Retinal pigment epithelial cell (primary cell): ENCODE data around the gene PCNT.

Experiments used
- DNase-seq: peaks from one replicate; pipeline ENCODE4 v3.0.0-alpha.2; 2010; ENCODE audit warnings: low read depth
- H3K4me3 ChIP-seq: 2 replicates; pipeline ENCODE4 v1.5.1; 2011; ENCODE audit warnings: mild to moderate bottlenecking, low read length, control low read depth, moderate library complexity
- CTCF ChIP-seq: conservative IDR thresholded peaks from 2 replicates; pipeline ENCODE4 v1.5.1; 2011; ENCODE audit warnings: low read depth, low read length, control low read depth, inconsistent platforms

Gene PCNT

GRCh38 chr21:46356494-46357334 is 32.8 kb downstream of the PCNT start:
- no peak for DNase-seq
- TF ChIP-seq CTCF, result no peak
- H3K4me3 ChIP-seq, result no peak overlapping the region

DNA sequence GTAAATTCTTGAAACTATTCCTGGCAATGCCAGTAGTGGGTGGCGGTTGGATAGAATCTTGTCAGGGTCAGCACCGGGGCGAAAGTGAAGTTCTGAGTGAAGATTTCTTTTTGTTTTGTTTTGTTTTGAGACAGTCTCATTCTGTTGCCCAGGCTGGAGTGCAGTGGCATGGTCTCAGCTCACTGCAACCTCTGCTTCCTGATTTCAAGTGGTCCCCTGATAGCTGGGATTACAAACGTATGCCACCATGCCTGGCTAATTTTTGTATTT is 33.3 kb downstream of the PCNT start:
- no peak overlapping the region for H3K4me3 ChIP-seq
- DNase-seq, result no peak
- no peak for TF ChIP-seq CTCF

DNA sequence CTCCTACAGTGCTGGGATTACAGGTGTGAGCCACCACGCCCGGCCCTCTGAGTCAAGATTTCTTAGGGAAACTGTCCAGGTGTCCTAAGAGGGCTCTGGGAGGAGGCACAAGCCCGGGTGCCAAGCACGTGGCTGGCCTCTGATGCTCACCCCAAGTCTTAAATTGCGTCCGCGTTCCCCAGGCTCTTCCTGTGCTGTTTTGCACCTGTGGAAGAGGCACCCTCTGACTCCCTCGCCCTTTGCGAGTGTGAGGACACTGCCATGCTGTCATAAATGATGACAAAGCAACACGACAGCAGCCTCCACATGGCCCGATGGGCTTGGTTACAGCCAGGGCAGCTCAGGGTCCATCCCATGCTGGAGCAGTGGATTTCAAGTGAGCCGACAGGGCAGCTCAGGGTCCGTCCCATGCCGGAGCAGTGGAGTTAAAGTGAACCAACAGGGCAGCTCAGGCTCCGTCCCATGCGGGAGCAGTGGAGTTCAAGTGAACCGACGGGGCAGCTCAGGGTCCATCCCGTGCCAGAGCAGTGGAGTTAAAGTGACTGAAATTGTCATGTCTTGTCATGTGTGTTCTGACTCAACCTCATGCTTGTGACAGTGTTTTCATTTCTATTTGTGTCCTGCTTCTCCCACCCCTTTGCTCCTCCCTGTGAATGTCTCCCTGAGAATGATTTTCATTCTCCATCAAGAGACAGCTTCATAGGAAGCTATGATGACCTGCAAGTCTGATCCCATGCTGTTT is 33.9 kb downstream of the PCNT start:
- no peak for DNase-seq
- TF ChIP-seq CTCF, result no peak
- H3K4me3 ChIP-seq, result no peak overlapping the region

DNA sequence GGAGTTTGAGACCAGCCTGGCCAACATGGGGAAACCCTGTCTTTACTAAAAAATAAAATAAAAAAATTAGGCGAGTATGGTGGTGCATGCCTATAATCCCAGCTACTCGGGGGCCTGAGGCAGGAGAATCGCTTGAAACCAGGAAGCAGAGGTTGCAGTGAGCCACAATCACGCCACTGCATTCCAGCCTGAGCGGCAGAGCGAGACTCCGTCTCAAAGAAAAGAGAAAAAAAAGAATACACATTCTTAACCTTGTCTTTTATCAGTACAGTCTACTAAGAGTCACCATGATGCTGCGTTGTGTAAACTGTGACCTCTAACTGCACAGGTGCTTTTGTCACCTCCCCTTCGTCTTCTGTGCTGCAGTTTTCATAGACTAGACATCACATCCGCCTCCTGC is 37.2 kb downstream of the PCNT start:
- DNase-seq, result no peak
- no peak overlapping the region for H3K4me3 ChIP-seq
- no peak for TF ChIP-seq CTCF

DNA sequence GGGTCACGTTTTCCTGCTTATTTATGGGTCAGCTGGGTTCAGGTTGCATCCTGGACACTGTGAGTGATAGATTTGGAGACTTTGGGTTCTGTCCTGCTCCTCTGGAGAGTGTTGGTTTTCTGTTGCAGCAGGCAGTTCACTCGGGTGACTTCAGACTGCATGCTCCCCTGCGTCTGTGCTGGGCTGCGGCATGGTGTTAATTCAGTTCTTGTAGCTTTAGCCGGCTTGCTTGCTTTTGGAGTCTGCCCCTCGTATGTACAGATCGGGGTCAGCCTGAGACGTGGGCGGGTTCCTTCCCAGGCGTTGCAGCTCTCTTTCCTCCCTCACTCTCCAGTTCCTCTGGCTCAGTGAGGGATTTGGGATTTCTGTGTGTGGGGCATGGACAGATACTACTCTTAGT is 38.0 kb downstream of the PCNT start:
- H3K4me3 ChIP-seq, result no peak overlapping the region
- no peak for TF ChIP-seq CTCF
- no peak for DNase-seq

DNA sequence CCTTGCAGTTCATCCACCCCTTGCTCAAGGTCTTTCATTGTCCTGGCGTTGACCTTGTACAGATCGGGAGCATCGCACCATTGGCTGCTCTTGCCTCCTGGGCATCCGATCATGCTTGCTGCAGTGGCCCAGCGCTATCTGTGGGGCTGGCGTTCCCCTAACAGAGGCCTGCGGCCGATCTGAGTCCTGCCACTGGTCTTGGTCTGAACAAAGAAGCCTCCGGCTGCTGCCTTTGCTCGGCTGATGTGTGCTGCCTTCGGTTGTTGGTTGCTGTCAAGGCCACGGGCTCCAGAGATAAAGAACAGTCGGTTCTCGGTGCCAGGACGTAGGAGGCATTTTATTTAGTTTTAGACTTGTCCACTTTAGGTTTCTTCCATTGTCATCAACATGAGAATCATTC is 39.0 kb downstream of the PCNT start:
- no peak for DNase-seq
- no peak overlapping the region for H3K4me3 ChIP-seq
- TF ChIP-seq CTCF, result no peak

GRCh38 chr21:46363698-46364097 is 39.7 kb downstream of the PCNT start:
- DNase-seq, result no peak
- no peak for TF ChIP-seq CTCF
- H3K4me3 ChIP-seq, result no peak overlapping the region
